M059J (cell line): ENCODE measurements around the gene VSTM2B. TPM values are rescaled to one million over a fixed set of nuclear protein-coding genes. Genes with fewer than 3 reads are reported as not detected.
"Not testable (repeated sequence)": the region's sequence is repeated elsewhere in the genome, so short reads cannot be mapped to it uniquely, and the experiment has no call there.

Experiments
- DNase-seq: peaks from one replicate; pipeline ENCODE4 v3.0.0-alpha.2; 2012; ENCODE audit warnings: low read depth
- total RNA-seq: library from RNA; depleted of rRNA; stranded (reverse); fragments of >200 nt; shearing (Covaris generic); gene quantifications from 2 replicates; pipeline ENCODE4 v1.2.3, GENCODE V29; 2014

The VSTM2B gene
- total RNA-seq, 1 experiment from 2014 or later = not detected

- no peak for DNase-seq
Observed at GRCh38 chr19:29545866-29546582, 20.2 kb downstream of the VSTM2B start.

DNA sequence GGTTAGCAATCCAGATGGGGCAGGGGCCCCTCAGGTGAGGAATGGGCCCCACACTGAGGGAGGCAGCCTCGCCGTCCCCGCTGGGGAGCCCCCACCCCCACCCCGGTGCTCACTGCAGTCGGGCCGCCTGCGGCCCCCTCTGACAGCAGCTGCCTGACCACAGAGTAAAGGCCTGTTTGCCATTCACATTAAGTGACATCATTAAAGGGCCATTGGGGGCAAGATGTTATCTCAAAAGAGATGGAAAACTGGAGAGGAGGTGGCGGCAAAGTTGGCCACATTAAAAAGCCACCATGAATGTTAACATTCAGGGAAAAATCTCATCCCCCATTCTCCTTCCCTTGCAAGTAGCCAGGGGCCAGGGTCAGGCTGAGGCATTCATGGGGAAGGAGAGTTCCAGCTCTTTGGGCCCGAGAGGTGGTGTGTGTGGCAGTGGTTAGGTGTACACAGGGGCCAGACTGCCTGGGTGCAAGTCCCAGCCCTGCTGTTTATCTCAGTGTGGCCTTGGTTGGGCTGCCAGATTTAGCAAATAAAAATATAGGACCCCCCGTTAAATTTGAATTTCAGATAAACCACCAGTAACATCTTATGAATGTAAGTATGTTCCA, 20.9 kb downstream of the VSTM2B start:
- peak; percentile 30 for DNase-seq

GRCh38 chr19:29547361-29547960, 21.7 kb downstream of the VSTM2B start:
- DNase-seq = no peak

- DNase-seq = peak; percentile 9
Observed at GRCh38 chr19:29547981-29548380, 22.2 kb downstream of the VSTM2B start.

DNA sequence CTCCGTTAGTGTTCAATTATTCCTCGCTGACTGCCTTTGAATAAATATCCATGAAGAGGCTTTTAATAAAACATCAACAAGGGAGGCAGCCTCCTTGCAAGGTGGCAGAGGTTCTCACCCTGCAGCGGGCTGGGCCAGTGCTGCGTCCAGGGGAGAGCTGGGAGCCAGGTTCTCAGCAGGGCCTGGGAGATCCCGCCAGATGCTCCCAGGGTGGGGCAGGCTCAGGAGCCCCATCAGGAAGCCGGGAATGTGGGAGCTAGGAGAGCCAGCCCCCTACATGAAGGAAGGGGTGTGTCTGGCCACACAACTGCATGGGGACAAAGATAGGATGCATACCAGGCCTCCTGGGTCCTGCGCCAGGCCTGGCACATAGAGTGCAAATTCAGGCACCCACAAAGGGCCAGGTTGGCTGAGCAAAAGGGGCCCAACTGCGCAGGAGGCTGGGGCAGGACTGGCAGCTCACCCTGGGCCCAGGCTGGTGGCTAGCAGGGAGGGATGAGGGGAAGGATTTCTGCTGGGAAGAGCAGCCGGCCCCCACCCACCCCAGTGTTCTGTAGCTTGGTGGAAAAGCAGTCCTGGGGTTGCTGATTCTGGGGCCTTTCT, 22.8 kb downstream of the VSTM2B start:
- DNase-seq = no peak

- DNase-seq = no peak
Observed at GRCh38 chr19:29549105-29550070, 23.6 kb downstream of the VSTM2B start.

DNA sequence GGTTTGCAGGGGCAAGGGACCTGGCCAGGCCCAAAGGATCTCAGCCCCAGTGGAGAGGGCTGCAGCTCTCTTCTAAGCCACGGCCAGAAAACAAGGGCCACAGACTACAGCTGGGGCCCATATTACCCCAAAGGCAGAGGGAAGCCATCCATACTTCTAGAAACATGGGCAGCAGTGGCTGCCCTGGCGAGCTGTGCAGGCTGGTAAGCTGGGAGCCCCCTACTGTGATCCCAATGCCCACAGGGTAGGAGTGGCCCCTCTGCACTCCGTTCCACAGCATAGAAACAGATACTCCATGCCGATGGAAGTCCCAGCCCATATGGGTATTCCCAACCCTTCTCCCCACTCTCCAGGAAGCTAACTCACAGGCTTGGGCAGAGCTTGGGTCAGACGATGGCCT, 25.1 kb downstream of the VSTM2B start:
- DNase-seq = no peak

- no peak for DNase-seq
Observed at GRCh38 chr19:29551774-29552173, 26.0 kb downstream of the VSTM2B start.

DNA sequence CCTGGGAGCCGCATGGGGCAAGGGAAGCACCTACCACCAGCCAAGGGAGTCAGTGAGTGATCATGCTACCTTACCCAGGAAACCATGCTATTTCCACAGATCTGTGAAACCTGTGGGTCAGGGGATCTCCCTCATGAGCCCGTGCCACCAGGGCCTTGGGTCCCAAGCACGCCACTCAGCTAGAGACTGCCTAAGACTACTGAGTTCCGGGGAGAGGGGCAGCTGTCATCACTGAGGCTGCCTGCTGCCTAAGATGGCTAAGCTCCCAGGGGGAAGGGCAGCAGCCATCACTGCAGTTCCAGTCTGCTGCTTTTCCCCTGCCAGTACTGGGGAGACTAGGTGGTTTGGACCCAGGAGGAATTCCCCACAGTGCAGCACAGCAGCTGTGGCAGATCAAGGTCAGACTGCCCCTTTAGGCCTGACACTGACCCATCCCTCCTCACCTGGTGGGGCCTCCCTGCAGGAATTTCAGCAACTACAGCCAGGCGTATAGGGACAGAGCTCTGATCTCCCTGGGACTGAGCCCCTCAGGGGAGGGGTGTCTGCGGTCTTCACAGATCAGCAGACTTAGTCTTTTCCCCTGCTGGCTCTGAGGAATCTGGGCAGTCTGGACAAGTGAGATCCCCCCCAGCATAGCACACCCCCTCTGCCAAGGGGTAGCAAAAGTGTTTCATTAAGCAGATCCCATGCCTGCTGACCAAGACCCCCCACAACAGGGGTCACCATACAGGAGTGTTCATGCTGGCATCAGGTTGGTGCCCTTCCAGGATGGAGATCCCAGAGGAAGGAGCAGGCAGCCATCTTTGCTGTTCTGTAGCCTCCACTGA, 26.9 kb downstream of the VSTM2B start:
- DNase-seq = no peak

DNA sequence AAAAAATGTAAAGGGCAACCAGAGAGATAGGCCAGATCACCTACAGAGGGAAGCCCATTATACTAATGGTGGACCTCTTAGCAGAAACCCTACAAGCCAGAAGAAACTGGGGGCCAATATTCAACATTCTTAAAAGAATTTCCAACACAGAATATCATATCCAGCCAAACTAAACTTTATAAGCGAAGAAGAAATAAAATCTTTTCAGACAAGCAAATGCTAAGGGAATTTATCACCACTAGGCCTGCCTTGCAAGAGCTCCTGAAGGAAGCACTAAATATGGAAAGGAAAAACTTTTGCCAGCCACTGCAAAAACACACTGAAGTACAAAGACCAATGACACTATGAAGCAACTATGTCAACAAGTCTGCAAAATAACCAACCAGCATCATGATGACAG, 28.4 kb downstream of the VSTM2B start:
- no peak for DNase-seq

- DNase-seq = not testable (repeated sequence)
Observed at GRCh38 chr19:29559110-29559509, 33.3 kb downstream of the VSTM2B start.

GRCh38 chr19:29559743-29560142, 33.9 kb downstream of the VSTM2B start:
- DNase-seq = no peak

- DNase-seq = no peak
Observed at GRCh38 chr19:29560313-29561075, 34.7 kb downstream of the VSTM2B start.

- no peak for DNase-seq
Observed at GRCh38 chr19:29561601-29562000, 35.8 kb downstream of the VSTM2B start.

DNA sequence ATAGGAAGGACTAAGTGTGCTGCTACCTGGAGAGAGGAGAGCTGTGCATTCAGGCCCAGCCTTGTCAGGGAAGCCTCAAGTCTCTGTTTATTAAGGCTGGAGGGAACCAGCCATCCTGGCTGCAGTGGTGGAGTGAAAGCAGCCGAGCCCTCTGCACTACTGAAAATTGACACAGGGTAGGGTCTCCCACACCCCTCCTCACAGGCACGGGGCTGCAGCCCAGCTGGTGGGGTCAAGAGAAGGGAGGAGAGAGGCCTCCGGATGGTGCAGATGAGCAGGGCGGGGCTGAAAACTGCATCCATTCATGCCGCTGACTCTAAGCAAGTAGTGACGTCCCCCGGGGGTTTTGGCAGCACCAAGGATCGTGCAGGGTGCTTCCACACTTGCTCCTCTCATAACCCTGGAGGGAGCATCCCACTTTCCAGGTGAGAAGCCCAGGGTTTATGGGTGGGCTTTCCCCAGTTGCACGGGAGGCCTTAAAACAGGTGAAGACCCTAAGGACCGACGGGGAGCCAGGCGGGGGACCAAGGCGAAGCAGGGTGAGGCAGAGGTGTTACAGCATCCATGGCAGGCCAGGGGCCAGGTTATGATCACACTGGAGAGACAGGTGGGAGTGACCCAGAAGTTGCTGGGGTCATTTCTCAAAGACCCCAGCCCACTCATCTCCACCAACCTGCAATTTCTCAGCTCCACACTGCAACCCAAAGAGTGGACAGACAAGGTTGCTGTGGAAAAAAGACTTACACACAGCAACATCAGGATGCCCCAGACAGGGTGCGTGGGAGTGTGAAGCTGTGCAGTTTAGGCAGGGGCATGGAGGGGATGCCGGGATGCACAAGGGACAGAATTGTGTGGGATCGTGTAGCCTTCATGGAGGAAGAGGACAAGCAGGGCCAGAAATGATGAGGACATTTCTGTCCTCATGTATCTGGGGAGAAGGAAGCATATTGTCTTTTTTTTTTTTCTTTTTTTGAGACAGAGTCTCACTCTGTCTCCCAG, 36.8 kb downstream of the VSTM2B start:
- no peak for DNase-seq

DNA sequence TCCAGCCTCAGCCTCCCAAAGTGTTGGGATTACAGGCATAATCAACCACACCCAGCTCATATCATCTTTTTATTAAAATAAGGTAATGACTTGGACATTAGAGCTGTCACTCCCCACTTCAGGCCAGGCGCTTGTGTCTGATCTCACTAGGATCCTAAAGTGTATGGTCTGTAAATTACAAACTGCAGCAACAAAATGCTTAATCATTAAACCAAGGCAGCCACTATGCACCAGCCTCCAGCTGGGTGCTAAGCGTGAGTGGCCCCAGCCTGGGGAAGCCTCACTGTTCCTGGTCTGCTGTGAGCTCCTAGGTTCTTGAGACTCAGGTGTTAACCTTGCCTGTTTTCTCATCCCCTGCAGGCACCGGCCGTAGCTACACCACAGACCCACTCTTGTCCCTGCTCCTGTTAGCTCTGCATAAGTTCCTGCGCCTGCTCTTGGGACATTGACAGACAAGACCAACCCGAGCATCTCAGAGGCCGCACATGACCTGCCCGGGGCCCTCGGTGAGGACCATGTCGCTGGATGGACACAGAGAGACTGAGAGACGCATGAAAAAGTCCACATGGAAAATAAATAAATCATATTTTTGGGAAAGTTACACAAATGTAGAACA, 37.8 kb downstream of the VSTM2B start:
- no peak for DNase-seq

GRCh38 chr19:29564574-29565005, 38.8 kb downstream of the VSTM2B start:
- DNase-seq = no peak

GRCh38 chr19:29565171-29565570, 39.4 kb downstream of the VSTM2B start:
- no peak for DNase-seq
